Heart left ventricle (tissue), 16 donors: ENCODE results near the gene C8A. TPM values are rescaled to one million over a fixed set of nuclear protein-coding genes. Genes with fewer than 3 reads are reported as not detected.
A peak's percentile ranks its signal among the peaks of the same experiment; 100 is the strongest.

ENCODE experiments used
- ATAC-seq, 4 donors: fragments of 200-7000 bp; cut with Tn5 transposase; one replicate each; pipeline ENCODE4 v1.9.1; 2020 to 2022; ENCODE audit warnings: moderate library complexity in 4 of 4, mild to moderate bottlenecking in 3 of 4, moderate number of reproducible peaks in 1 of 4
- DNase-seq, 5 donors: peaks; one replicate each; pipeline ENCODE4 v3.0.0-alpha.2; 2020
- H3K27ac ChIP-seq, 12 donors: fragments of 200-600 bp; sonication (generic) in 4 of 12; one replicate each; pipeline versions ENCODE4 v1.5.0 to v1.8.0; 2016 to 2022; ENCODE audit warnings: mild to moderate bottlenecking in 2 of 12
- H3K27me3 ChIP-seq, 9 donors: fragments of 200-600 bp; sonication (generic) in 2 of 9; one replicate each; pipeline versions ENCODE4 v1.5.1 to v1.8.0; 2016 to 2022; ENCODE audit warnings: mild to moderate bottlenecking in 3 of 9
- H3K36me3 ChIP-seq, 9 donors: fragments of 200-600 bp; sonication (generic) in 2 of 9; one replicate each; pipeline versions ENCODE4 v1.5.0 to v1.8.0; 2018 to 2022; ENCODE audit warnings: mild to moderate bottlenecking in 2 of 9
- H3K4me1 ChIP-seq, 12 donors: fragments of 200-600 bp; sonication (generic) in 4 of 12; one replicate each; pipeline versions ENCODE4 v1.5.0 to v1.8.0; 2016 to 2022; ENCODE audit warnings: mild to moderate bottlenecking in 3 of 12
- H3K4me3 ChIP-seq, 12 donors: fragments of 200-600 bp; sonication (generic) in 4 of 12; one replicate each; pipeline versions ENCODE4 v1.5.0 to v1.8.0; 2017 to 2022; ENCODE audit warnings: mild to moderate bottlenecking in 9 of 12, moderate library complexity in 4 of 12
- H3K9me3 ChIP-seq, 12 donors: fragments of 200-600 bp; sonication (generic) in 4 of 12; one replicate each; pipeline versions ENCODE4 v1.5.0 to v1.8.0; 2016 to 2022; ENCODE audit warnings: mild to moderate bottlenecking in 1 of 12
- POLR2A ChIP-seq, 2 donors: fragments of 450-650 bp; IDR thresholded peaks; one replicate each; pipeline ENCODE4 v1.6.1; 2017; ENCODE audit warnings: antibody characterized with exemption in 2 of 2, mild to moderate bottlenecking in 2 of 2, moderate library complexity in 2 of 2
- WGBS, 4 donors: extraction: QIAGEN DNeasy Blood & Tissue Kit in 2 of 4; methylation state at CpG; one replicate each; pipeline versions ENCODE4 v1.1.5 to v1.1.7; 2013 to 2018; 5-methylcytosine and 5-hydroxymethylcytosine counted together
- intact Hi-C, 10 donors: fragments of 100-400 bp; cut with DNase I; formaldehyde crosslinking; loops; one replicate each; pipeline versions ENCODE4 v1.11.1 to v1.14.2; 2022
- long read RNA-seq, 3 donors: library from polyadenylated mRNA; unstranded; transcript quantifications; one replicate each; pipeline ENCODE4 v2.0.0, GENCODE V29; 2020 to 2021
- polyA plus RNA-seq, 2 donors: library from polyadenylated mRNA; stranded (reverse); fragments of 200-250 nt; gene quantifications; one replicate each; pipeline ENCODE4 v1.2.3, GENCODE V29; 2013
- total RNA-seq, 9 donors: library from RNA; depleted of rRNA in 2 of 9; stranded (reverse); fragments of >200 nt in 2 of 9; fragmentation: NEBNext Ultra II Directional in 3 of 9; extraction: Animal tissue kit (Norgen Biotek cat#: 25700) in 3 of 9; gene quantifications; one replicate each; pipeline versions ENCODE4 v1.1.0 to v1.2.4, GENCODE V29; 2016 to 2023
- TF ChIP-seq, protein P1 (sequence below), 12 donors: fragments of 200-600 bp; sonication (generic) in 4 of 12; IDR thresholded peaks; one replicate each; pipeline versions ENCODE4 v1.5.0 to v1.8.0; 2018 to 2022; ENCODE audit warnings: antibody characterized with exemption in 12 of 12, mild to moderate bottlenecking in 5 of 12
- donor health status: ischemic (EF 13 %, LVEDD 7.1; RV severe dilation, severe dysfunction).
- donor health status: healthy with polysubstance abuse.
- donor health status: DM: no; HTN: yes; CAD: no.
- donor health status: DM: no; HTN: no; CAD: no.
- donor health status: ischemic (EF 25% LVEDD 6.9; RV normal size, moderate dysfunction).
- donor health status: ischemic (EF 25% LVEDD 5.7; RV mildly dilated, moderate dysfunction).
- donor health status: healthy.
- donor health status: DM: yes; HTN: yes; CAD: no.
- donor health status: ischemic (EF 35%, LVEDD 5.7; RV mildly dilated, moderate dysfunction).
- donor health status: nonischemic (EF 11% LVEDD 7.7; RV severe dilation, severe dysfunction).
- donor health status: DM: yes; HTN: yes; CAD: no.
- donor health status: PGD.
- donor health status: ischemic (EF 29% LVEDD 5.4; RV normal size, mild dysfunction).
- donor health status: nonischemic (EF 23%, LVEDD 6.1; RV moderate dilation, normal function).

Gene C8A
- not detected for total RNA-seq
- polyA plus RNA-seq: not detected
- long read RNA-seq, donor 1: 0 reads
- long read RNA-seq, donor 2: 0 reads
- long read RNA-seq, donor 3: 0 reads

GRCh38 chr1:56854521-56855099, at the start of gene C8A:
Gene C8A, plus strand, starts transcription at chr1:56854797. Its CDS starts 105 bp downstream, at chr1:56854902.
- H3K4me1 ChIP-seq: no peaks in the 10 kb centered on the region
- H3K27ac ChIP-seq: no peak within 1 kb of the TSS
- TF ChIP-seq POLR2A (IDR thresholded peaks at IDR 0.05): no peak
- TF ChIP-seq, protein P1, sequence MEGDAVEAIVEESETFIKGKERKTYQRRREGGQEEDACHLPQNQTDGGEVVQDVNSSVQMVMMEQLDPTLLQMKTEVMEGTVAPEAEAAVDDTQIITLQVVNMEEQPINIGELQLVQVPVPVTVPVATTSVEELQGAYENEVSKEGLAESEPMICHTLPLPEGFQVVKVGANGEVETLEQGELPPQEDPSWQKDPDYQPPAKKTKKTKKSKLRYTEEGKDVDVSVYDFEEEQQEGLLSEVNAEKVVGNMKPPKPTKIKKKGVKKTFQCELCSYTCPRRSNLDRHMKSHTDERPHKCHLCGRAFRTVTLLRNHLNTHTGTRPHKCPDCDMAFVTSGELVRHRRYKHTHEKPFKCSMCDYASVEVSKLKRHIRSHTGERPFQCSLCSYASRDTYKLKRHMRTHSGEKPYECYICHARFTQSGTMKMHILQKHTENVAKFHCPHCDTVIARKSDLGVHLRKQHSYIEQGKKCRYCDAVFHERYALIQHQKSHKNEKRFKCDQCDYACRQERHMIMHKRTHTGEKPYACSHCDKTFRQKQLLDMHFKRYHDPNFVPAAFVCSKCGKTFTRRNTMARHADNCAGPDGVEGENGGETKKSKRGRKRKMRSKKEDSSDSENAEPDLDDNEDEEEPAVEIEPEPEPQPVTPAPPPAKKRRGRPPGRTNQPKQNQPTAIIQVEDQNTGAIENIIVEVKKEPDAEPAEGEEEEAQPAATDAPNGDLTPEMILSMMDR (IDR thresholded peaks at IDR 0.05): no peak
- ATAC-seq (no peak), DNase-seq (no peak)
- no peak within 1 kb of the TSS for H3K4me3 ChIP-seq
- H3K27me3 ChIP-seq: peaks cover 0 to 9% (median 0%) of the 10 kb centered on the region in 9 donors
- intact Hi-C loops: no loop called here
- no peaks in the 10 kb centered on the region for H3K9me3 ChIP-seq
- H3K36me3 ChIP-seq: no peaks in the 10 kb centered on the region
- WGBS, 4 donors: 74 to 88% (median 80%) methylated on average over 3 of the region's 3 CpGs

DNA sequence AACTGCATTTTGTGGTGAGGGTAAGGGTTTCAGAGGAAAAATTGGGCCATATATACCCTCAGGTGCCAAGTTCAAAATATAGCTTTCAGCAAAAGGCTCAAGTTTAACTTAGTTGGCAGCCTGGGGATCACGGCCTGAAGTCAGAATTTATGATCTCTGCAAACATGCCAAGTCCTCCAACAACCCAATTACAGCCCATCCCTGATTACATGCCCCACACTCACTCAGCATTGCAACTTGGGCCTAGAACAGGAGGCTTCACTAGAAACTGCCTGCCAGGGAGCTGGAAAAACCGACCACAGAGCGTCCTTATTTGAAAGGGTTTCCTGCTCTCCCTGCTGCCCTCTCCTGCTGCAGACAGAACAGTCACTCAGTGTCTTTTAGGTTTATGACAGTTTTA, 47.8 kb upstream of the C8A start:
- H3K36me3 ChIP-seq: no peaks in the 10 kb centered on the region
- H3K9me3 ChIP-seq: no peaks in the 10 kb centered on the region
- peaks cover 0 to 43% (median 5%) of the 10 kb centered on the region in 12 donors for H3K4me1 ChIP-seq
- no peak overlapping the region for H3K4me3 ChIP-seq
- ATAC-seq (peak in 3 of 4 donors; percentile 43 to 61 (median 47)), DNase-seq (peak in 1 of 5 donors; percentile 30)
- intact Hi-C loops: loop anchor here in 2 of 10 donors (5.0 to 10.0 kb wide), 2 partner anchors 152 to 165 kb away; no protein-coding TSS in a partner anchor
- WGBS, 4 donors: 25 to 33% (median 29%) methylated on average over 3 of the region's 3 CpGs
- TF ChIP-seq, protein P1 (IDR thresholded peaks at IDR 0.05): peak in 2 of 12 donors; percentile 26 to 31
- no peak for TF ChIP-seq POLR2A (IDR thresholded peaks at IDR 0.05)
- peak overlapping the region in 9 of 12 donors; percentile 25 to 73 (median 59) for H3K27ac ChIP-seq
- peaks cover 0 to 6% (median 0%) of the 10 kb centered on the region in 9 donors for H3K27me3 ChIP-seq

- intact Hi-C loops: loop anchor here in 2 of 10 donors (5.0 to 10.0 kb wide), 2 partner anchors 154 to 166 kb away; no protein-coding TSS in a partner anchor
- Histone ChIP-seq H3K27me3 (peaks cover 0 to 6% (median 0%) of the 10 kb centered on the region in 9 donors), H3K4me1 (peaks cover 0 to 45% (median 4%) of the 10 kb centered on the region in 12 donors), H3K36me3 (no peaks in the 10 kb centered on the region), H3K9me3 (no peaks in the 10 kb centered on the region), H3K4me3 (no peak overlapping the region), H3K27ac (peak overlapping the region in 5 of 12 donors; percentile 1 to 45 (median 7))
- TF ChIP-seq, protein P1 (IDR thresholded peaks at IDR 0.05): no peak
- no peak for TF ChIP-seq POLR2A (IDR thresholded peaks at IDR 0.05)
- 75 to 90% (median 82%) methylated on average over 1 of the region's 1 CpG for WGBS, 4 donors
- DNase-seq (no peak), ATAC-seq (no peak)
These were observed 46.2 kb upstream of the C8A start for GRCh38 chr1:56808410-56808809.

DNA sequence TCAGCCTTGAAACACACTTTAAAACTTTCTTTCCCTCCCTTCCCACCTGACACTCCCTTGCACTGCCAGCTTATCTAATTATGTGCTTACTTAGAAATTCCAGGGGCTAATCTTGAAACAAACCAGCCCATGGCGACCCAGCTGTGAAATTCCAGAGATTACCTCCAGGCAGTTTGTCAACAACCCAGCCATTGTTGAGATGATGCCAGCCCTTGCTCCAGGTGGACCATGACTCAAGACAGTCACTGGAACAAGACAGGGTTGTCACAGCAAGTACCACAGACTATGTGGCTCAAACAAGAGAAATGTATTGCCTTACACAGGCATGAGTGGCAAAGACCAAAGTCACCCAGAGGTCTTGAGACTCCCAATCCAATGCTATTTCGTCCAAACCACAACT, 43.3 kb upstream of the C8A start:
- peak; percentile 34 to 58 (median 52) for ATAC-seq
- DNase-seq: peak in 1 of 5 donors; percentile 47
- Histone ChIP-seq H3K4me3 (no peak overlapping the region), H3K27me3 (peaks cover 0 to 6% (median 0%) of the 10 kb centered on the region in 9 donors), H3K27ac (peak overlapping the region; percentile 3 to 75 (median 54)), H3K9me3 (peaks cover 0 to 13% (median 0%) of the 10 kb centered on the region in 12 donors), H3K36me3 (no peaks in the 10 kb centered on the region), H3K4me1 (peaks cover 0 to 45% (median 4%) of the 10 kb centered on the region in 12 donors)
- WGBS, 4 donors: 24 to 29% (median 28%) methylated on average over 2 of the region's 2 CpGs
- intact Hi-C loops: loop anchor here in 2 of 10 donors (10.0 kb wide), 2 partner anchors 167 to 1527 kb away; partner anchors contain the start of gene PRKAA2 (in 1 of the 2)
- TF ChIP-seq, protein P1 (IDR thresholded peaks at IDR 0.05): no peak
- no peak for TF ChIP-seq POLR2A (IDR thresholded peaks at IDR 0.05)
